Measurements from ENCODE around the gene SRRM3.

The SRRM3 gene

GRCh38 chr7:76193883-76194282 is 7.8 kb upstream of the SRRM3 start:
- H3K27ac ChIP-seq (ENCODE audit: low read depth, low read length, poor library complexity, severe bottlenecking): no peak overlapping the region
- H3K9me3 ChIP-seq (ENCODE audit: low read length): no peaks in the 10 kb centered on the region
- no peak overlapping the region for H3K9ac ChIP-seq (ENCODE audit: low read length)
- no peaks in the 10 kb centered on the region for H3K79me2 ChIP-seq (ENCODE audit: insufficient read depth, low read length)
- peaks cover 9% of the 10 kb centered on the region for H3K27me3 ChIP-seq (ENCODE audit: insufficient read depth, low read length)
- TF ChIP-seq CTCF (IDR thresholded peaks at IDR 0.05; ENCODE audit: low read length) (no peak), EZH2 (IDR thresholded peaks at IDR 0.05; ENCODE audit: borderline replicate concordance, low read length) (no peak)
- no peaks in the 10 kb centered on the region for H3K9me2 ChIP-seq (ENCODE audit: low read depth, low read length)
- H3K4me1 ChIP-seq (ENCODE audit: insufficient read depth, low read length, severe bottlenecking): no peaks in the 10 kb centered on the region
- no peak overlapping the region for H3K4me2 ChIP-seq (ENCODE audit: low read length)
- no peaks in the 10 kb centered on the region for H3K36me3 ChIP-seq (ENCODE audit: insufficient read depth, low read length)
- no peaks in the 10 kb centered on the region for H4K20me1 ChIP-seq (ENCODE audit: insufficient read depth, low read length)
- H3F3A ChIP-seq (ENCODE audit: insufficient read depth, low read length): no peaks in the 10 kb centered on the region
- H3K4me3 ChIP-seq (ENCODE audit: low read depth, low read length, poor library complexity, severe bottlenecking): no peak overlapping the region
- no peak overlapping the region for H2AFZ ChIP-seq (ENCODE audit: low read length)

GRCh38 chr7:76196786-76197185 is 4.9 kb upstream of the SRRM3 start:
- H3K9me3 ChIP-seq (ENCODE audit: low read length): no peaks in the 10 kb centered on the region
- no peak overlapping the region for H3K4me2 ChIP-seq (ENCODE audit: low read length)
- H3K27me3 ChIP-seq (ENCODE audit: insufficient read depth, low read length): peaks cover 9% of the 10 kb centered on the region
- H3K9ac ChIP-seq (ENCODE audit: low read length): no peak overlapping the region
- no peak overlapping the region for H3K4me3 ChIP-seq (ENCODE audit: low read depth, low read length, poor library complexity, severe bottlenecking)
- H3F3A ChIP-seq (ENCODE audit: insufficient read depth, low read length): no peaks in the 10 kb centered on the region
- H3K79me2 ChIP-seq (ENCODE audit: insufficient read depth, low read length): no peaks in the 10 kb centered on the region
- no peak overlapping the region for H2AFZ ChIP-seq (ENCODE audit: low read length)
- H3K4me1 ChIP-seq (ENCODE audit: insufficient read depth, low read length, severe bottlenecking): no peaks in the 10 kb centered on the region
- no peaks in the 10 kb centered on the region for H3K9me2 ChIP-seq (ENCODE audit: low read depth, low read length)
- no peaks in the 10 kb centered on the region for H3K36me3 ChIP-seq (ENCODE audit: insufficient read depth, low read length)
- TF ChIP-seq EZH2 (IDR thresholded peaks at IDR 0.05; ENCODE audit: borderline replicate concordance, low read length): no peak
- TF ChIP-seq CTCF (IDR thresholded peaks at IDR 0.05; ENCODE audit: low read length): no peak
- no peaks in the 10 kb centered on the region for H4K20me1 ChIP-seq (ENCODE audit: insufficient read depth, low read length)
- H3K27ac ChIP-seq (ENCODE audit: low read depth, low read length, poor library complexity, severe bottlenecking): no peak overlapping the region

- Histone ChIP-seq H4K20me1 (ENCODE audit: insufficient read depth, low read length) (no peaks in the 10 kb centered on the region), H2AFZ (ENCODE audit: low read length) (no peak overlapping the region), H3K9me2 (ENCODE audit: low read depth, low read length) (no peaks in the 10 kb centered on the region), H3K9me3 (ENCODE audit: low read length) (no peaks in the 10 kb centered on the region), H3K4me2 (ENCODE audit: low read length) (no peak overlapping the region), H3K79me2 (ENCODE audit: insufficient read depth, low read length) (no peaks in the 10 kb centered on the region), H3K4me1 (ENCODE audit: insufficient read depth, low read length, severe bottlenecking) (no peaks in the 10 kb centered on the region), H3K27ac (ENCODE audit: low read depth, low read length, poor library complexity, severe bottlenecking) (no peak overlapping the region), H3K4me3 (ENCODE audit: low read depth, low read length, poor library complexity, severe bottlenecking) (no peak overlapping the region), H3F3A (ENCODE audit: insufficient read depth, low read length) (no peaks in the 10 kb centered on the region), H3K27me3 (ENCODE audit: insufficient read depth, low read length) (peaks cover 4% of the 10 kb centered on the region; the same call in 1 of the 2 replicates), H3K36me3 (ENCODE audit: insufficient read depth, low read length) (no peaks in the 10 kb centered on the region), H3K9ac (ENCODE audit: low read length) (no peak overlapping the region)
- TF ChIP-seq CTCF (IDR thresholded peaks at IDR 0.05; ENCODE audit: low read length): no peak
- no peak for TF ChIP-seq EZH2 (IDR thresholded peaks at IDR 0.05; ENCODE audit: borderline replicate concordance, low read length)
Measured at GRCh38 chr7:76198202-76198601, 3.5 kb upstream of the SRRM3 start.

Measured in OCI-LY1 (cell line).